OCI-LY7 (cell line): ENCODE data around the gene RPS6KA3.

Experiments used
- CTCF ChIP-seq: fragments of 200-600 bp; sonication (generic); conservative IDR thresholded peaks from 2 replicates; pipeline ENCODE4 v1.5.1; 2014; ENCODE audit warnings: mild to moderate bottlenecking, antibody characterized with exemption, low read length, moderate library complexity, mixed read lengths
- EZH2phosphoT487 ChIP-seq: fragments of 200-600 bp; sonication (generic); IDR thresholded peaks from 2 replicates; pipeline ENCODE4 v1.6.1; 2018; ENCODE audit warnings: low read depth, borderline replicate concordance, mild to moderate bottlenecking, mixed run types, antibody characterized with exemption, low read length, moderate library complexity, mixed read lengths

GRCh38 chrX:20284992-20285391, 18.3 kb upstream of the RPS6KA3 start:
- TF ChIP-seq CTCF (no peak), EZH2phosphoT487 (no peak)
